Right lobe of liver (tissue), 6 donors: Measurements from ENCODE around the gene BAZ2A. TPM values are rescaled to one million over a fixed set of nuclear protein-coding genes. Genes with fewer than 3 reads are reported as not detected.
A peak's percentile ranks its signal among the peaks of the same experiment; 100 is the strongest.

Experiments
- ATAC-seq, 4 donors: fragments of 200-7000 bp; cut with Tn5 transposase; one replicate each; pipeline ENCODE4 v1.9.1; 2020; ENCODE audit warnings: mild to moderate bottlenecking in 4 of 4, moderate library complexity in 4 of 4
- DNase-seq, 3 donors: peaks; one replicate each; pipeline ENCODE4 v3.0.0-alpha.2; 2020
- H3K27ac ChIP-seq, 3 donors: fragments of 200-600 bp; one replicate each; pipeline ENCODE4 v1.8.0; 2022
- H3K27me3 ChIP-seq, 2 donors: fragments of 200-600 bp; one replicate each; pipeline ENCODE4 v1.8.0; 2022
- H3K36me3 ChIP-seq, 4 donors: fragments of 200-600 bp; sonication (generic) in 1 of 4; one replicate each; pipeline versions ENCODE4 v1.5.1 to v1.8.0; 2017 to 2022; ENCODE audit warnings: control low read depth in 1 of 4
- H3K4me1 ChIP-seq, 4 donors: fragments of 200-600 bp; sonication (generic) in 1 of 4; one replicate each; pipeline versions ENCODE4 v1.5.1 to v1.8.0; 2017 to 2022; ENCODE audit warnings: control low read depth in 1 of 4
- H3K4me3 ChIP-seq, 3 donors: fragments of 200-600 bp; one replicate each; pipeline ENCODE4 v1.8.0; 2022
- H3K9me3 ChIP-seq, 4 donors: fragments of 200-600 bp; sonication (generic) in 1 of 4; one replicate each; pipeline versions ENCODE4 v1.5.1 to v1.8.0; 2017 to 2022; ENCODE audit warnings: control low read depth in 1 of 4
- CTCF ChIP-seq, 4 donors: fragments of 200-600 bp in 3 of 4; fragments of 450-650 bp in 1 of 4; IDR thresholded peaks; one replicate each; pipeline versions ENCODE4 v1.5.1 to v1.8.0; 2016 to 2022; ENCODE audit warnings: antibody characterized with exemption in 4 of 4, mild to moderate bottlenecking in 2 of 4
- POLR2A ChIP-seq: fragments of 450-650 bp; IDR thresholded peaks from one replicate; pipeline ENCODE4 v1.6.1; 2017; ENCODE audit warnings: antibody characterized with exemption, mild to moderate bottlenecking
- WGBS: methylation state at CpG from one replicate; pipeline ENCODE4 v1.1.6; 2018; ENCODE audit warnings: low coverage, low lambda C conversion rate; ENCODE audit not compliant: insufficient coverage; ENCODE audit errors: missing lambda C conversion rate; 5-methylcytosine and 5-hydroxymethylcytosine counted together
- intact Hi-C, 2 donors: fragments of 100-400 bp; cut with DNase I; formaldehyde crosslinking; loops; one replicate each; pipeline versions ENCODE4 v1.11.2 to v1.14.1; 2022
- total RNA-seq, 6 experiments: library from RNA; depleted of rRNA in 2 of 6; stranded (reverse); fragments of >200 nt in 2 of 6; fragmentation: NEBNext Ultra II Directional in 3 of 6; extraction: Animal tissue kit (Norgen Biotek cat#: 25700) in 3 of 6; gene quantifications; one replicate each; pipeline versions ENCODE4 v1.1.0 to v1.2.4, GENCODE V29; 2016 to 2023
- donor health status: DM: no; HTN: yes; CAD: no.
- donor health status: DM: no; HTN: no; CAD: no.
- donor health status: DM: no; HTN: no; CAD: no.
- donor health status: DM: no; HTN: yes; CAD: no.
- donor health status: DM: no; HTN: yes; CAD: no.

Gene BAZ2A
- total RNA-seq, 6 experiments from 2014 or later, result 21.8 to 45.7 (median 33.4) TPM

- no peaks in the 10 kb centered on the region for H3K27me3 ChIP-seq
- no peak for TF ChIP-seq POLR2A
- TF ChIP-seq CTCF (IDR thresholded peaks at IDR 0.05), result no peak
- ATAC-seq (peak; percentile 14 to 33 (median 20)), DNase-seq (peak; percentile 40 to 61 (median 54))
- peak overlapping the region; percentile 78 to 97 (median 79) for H3K27ac ChIP-seq
- 0% methylated on average over 21 of the region's 29 CpGs for WGBS
- intact Hi-C loops, result no loop called here
- H3K36me3 ChIP-seq, result peaks cover 21 to 44% (median 33%) of the 10 kb centered on the region in 4 donors
- peak overlapping the region; percentile 79 to 97 (median 96) for H3K4me3 ChIP-seq
- peaks cover 0 to 22% (median 6%) of the 10 kb centered on the region in 4 donors for H3K4me1 ChIP-seq
- H3K9me3 ChIP-seq, result no peaks in the 10 kb centered on the region
Observed at GRCh38 chr12:56645201-56645716, 15.1 kb upstream of the BAZ2A start.

GRCh38 chr12:56644654-56645053 is 14.5 kb upstream of the BAZ2A start:
- no peak for DNase-seq
- intact Hi-C loops, result no loop called here
- no peaks in the 10 kb centered on the region for H3K27me3 ChIP-seq
- TF ChIP-seq POLR2A (no peak), CTCF (IDR thresholded peaks at IDR 0.05) (no peak)
- 19% methylated on average over 4 of the region's 4 CpGs for WGBS
- H3K4me3 ChIP-seq, result peak overlapping the region; percentile 79 to 97 (median 96)
- peak overlapping the region in 1 of 3 donors; percentile 79 for H3K27ac ChIP-seq
- no peaks in the 10 kb centered on the region for H3K9me3 ChIP-seq
- H3K4me1 ChIP-seq, result peaks cover 0 to 22% (median 6%) of the 10 kb centered on the region in 4 donors
- no peak for ATAC-seq
- peaks cover 21 to 50% (median 36%) of the 10 kb centered on the region in 4 donors for H3K36me3 ChIP-seq

- 76% methylated on average over 6 of the region's 6 CpGs for WGBS
- no peaks in the 10 kb centered on the region for H3K27me3 ChIP-seq
- no peak overlapping the region for H3K27ac ChIP-seq
- DNase-seq (no peak), ATAC-seq (no peak)
- intact Hi-C loops, result no loop called here
- peaks cover 0 to 30% (median 10%) of the 10 kb centered on the region in 4 donors for H3K4me1 ChIP-seq
- TF ChIP-seq CTCF (IDR thresholded peaks at IDR 0.05), result no peak
- no peak for TF ChIP-seq POLR2A
- H3K36me3 ChIP-seq, result peaks cover 21 to 74% (median 51%) of the 10 kb centered on the region in 4 donors
- no peak overlapping the region for H3K4me3 ChIP-seq
- no peaks in the 10 kb centered on the region for H3K9me3 ChIP-seq
Observed at GRCh38 chr12:56641219-56641618, 11.1 kb upstream of the BAZ2A start.

GRCh38 chr12:56637621-56638020 is 7.5 kb upstream of the BAZ2A start:
- Histone ChIP-seq H3K4me1 (peaks cover 0 to 29% (median 11%) of the 10 kb centered on the region in 4 donors), H3K9me3 (no peaks in the 10 kb centered on the region), H3K36me3 (peaks cover 10 to 53% (median 35%) of the 10 kb centered on the region in 4 donors), H3K27me3 (no peaks in the 10 kb centered on the region), H3K27ac (peak overlapping the region in 2 of 3 donors; percentile 84 to 92), H3K4me3 (no peak overlapping the region)
- WGBS, result 53% methylated on average over 2 of the region's 2 CpGs
- ATAC-seq (no peak), DNase-seq (no peak)
- intact Hi-C loops, result no loop called here
- TF ChIP-seq POLR2A (no peak), CTCF (IDR thresholded peaks at IDR 0.05) (no peak)
